Measurements from ENCODE around the gene SYCN.

SYCN gene

DNA sequence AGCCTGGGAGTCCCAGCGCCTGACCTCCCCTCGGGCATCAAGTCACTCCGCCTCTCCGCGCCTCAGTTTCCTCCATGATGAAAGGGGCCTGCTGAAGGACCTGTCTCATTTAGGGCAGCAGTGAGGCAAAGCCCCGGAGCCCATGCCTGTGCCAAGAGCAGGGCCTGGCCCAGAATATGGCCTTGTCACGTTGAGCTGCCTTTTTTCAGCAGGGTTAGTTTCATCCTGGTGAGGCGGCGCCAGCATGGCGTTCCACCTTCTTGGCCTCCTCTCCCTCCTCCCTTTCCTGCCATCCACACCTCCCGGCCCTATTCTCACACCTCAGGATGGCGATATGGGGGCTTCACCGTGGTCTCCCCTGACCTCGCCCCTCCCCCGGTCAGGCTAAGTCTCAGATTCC lies 48.3 kb downstream of the SYCN start:
- no peak for DNase-seq (ENCODE audit: low read depth)

DNA sequence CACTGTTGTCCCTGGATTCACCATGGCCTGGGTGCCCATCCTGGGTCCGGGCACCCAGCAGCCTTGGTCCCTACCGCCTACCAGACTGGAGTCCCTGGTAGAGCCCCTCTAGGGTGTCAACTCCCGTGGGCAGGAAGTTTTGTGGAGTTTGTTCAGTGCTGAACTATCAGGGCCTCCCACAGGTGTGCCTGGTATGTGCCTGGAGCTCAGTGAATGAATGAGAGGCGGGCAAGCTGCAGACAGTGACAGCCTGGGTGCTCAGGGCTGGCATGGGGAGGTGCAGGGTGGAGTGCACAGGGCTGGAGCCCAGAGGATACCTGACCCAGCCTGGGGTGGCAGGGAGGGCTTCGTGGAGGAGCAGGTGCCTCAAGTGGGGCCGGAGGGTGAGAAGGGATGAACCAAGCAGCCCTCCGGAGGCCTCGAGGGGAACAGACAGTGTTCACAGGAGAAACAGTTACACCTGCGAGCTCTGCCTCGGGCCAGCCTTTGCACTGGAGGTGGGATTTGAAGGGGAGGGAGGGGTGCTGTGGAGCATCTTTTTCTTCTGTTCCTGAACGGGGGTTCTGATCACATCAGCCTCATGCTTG lies 48.9 kb downstream of the SYCN start:
- DNase-seq (ENCODE audit: low read depth): no peak

DNA sequence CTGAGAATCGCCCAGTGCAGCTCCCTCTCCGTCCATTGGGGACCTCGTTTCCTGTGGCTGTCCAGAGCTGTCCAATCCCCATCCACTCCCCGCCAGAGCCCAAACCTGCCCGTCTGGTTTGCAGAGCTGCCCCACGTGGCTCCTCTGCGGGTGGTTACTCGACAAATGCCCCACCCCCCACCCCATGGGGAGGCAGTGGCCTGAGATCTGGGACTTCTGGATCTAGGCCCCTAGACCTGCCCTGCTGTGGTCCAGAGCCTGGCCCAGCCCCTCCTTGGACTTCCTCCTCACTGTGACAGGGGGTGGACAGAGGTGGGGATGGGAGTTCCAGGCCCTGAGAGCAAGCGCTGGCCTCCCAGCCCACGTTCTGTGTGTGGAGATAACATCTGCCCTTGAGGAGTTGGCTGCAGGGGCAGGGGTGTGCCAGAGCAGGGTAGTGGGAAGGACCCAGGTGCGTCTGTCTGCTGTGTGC lies 49.4 kb downstream of the SYCN start:
- no peak for DNase-seq (ENCODE audit: low read depth)

DNA sequence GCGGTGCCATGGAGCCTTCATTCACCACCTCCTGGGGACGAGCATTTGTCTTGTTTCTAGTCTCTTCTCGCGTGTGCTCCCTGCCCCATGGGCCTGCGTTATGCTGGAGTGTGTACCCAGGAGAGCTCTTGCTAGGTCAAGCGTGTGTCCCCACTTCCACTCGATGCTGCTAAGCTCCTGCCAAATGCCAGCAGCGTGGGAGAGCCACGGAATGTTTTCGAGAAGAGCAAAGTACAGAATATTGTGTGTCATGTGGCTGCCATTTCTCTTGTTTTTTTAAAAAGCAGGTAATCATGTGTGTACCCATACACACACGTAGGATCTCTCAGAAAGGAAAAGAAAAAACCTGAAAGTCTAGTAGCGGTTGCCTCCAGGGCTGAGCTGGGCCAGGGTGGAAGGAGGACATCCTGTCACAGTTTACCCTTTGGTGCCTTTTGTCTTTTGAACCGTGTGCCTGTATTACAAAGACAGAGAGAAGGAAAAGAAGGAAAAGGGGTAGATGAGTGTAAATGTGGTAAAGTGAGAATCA lies 49.9 kb downstream of the SYCN start:
- no peak for DNase-seq (ENCODE audit: low read depth)

Measured in stimulated activated CD8-positive, alpha-beta memory T cell treated with anti-CD3 and anti-CD28 coated beads, Interleukin-15, amount 100 ng/mL, for 24 hours (primary cell).